ENCODE measurements around the gene TRIO. TPM values are rescaled to one million over a fixed set of nuclear protein-coding genes. Genes with fewer than 3 reads are reported as not detected.

Gene TRIO
- total RNA-seq, 6 donors from 2014 or later: 138 to 408 (median 156) TPM

GRCh38 chr5:14184725-14185124, 41.6 kb downstream of the TRIO start:
- peaks cover 30 to 63% (median 47%) of the 10 kb centered on the region in 4 donors for H3K4me1 ChIP-seq
- TF ChIP-seq CTCF (IDR thresholded peaks at IDR 0.05): no peak
- TF ChIP-seq POLR2AphosphoS5 (IDR thresholded peaks at IDR 0.05): no peak
- no peak for TF ChIP-seq EP300 (IDR thresholded peaks at IDR 0.05)
- TF ChIP-seq POLR2A (IDR thresholded peaks at IDR 0.05): no peak
- 89 to 93% methylated on average over 11 of the region's 11 CpGs for WGBS, 2 donors
- H3K4me3 ChIP-seq: no peak overlapping the region
- ATAC-seq (ENCODE audit: low FRiP score in 2 of 2): no peak
- H3K9me3 ChIP-seq: no peaks in the 10 kb centered on the region
- H3K27ac ChIP-seq: peak overlapping the region; percentile 74 to 90 (median 82)
- DNase-seq: no peak
- no peaks in the 10 kb centered on the region for H3K27me3 ChIP-seq
- no peaks in the 10 kb centered on the region for H3K36me3 ChIP-seq

- DNase-seq (peak; percentile 41 to 50), ATAC-seq (ENCODE audit: low FRiP score in 2 of 2) (peak; percentile 66 to 82)
- TF ChIP-seq EP300 (IDR thresholded peaks at IDR 0.05) (no peak), POLR2AphosphoS5 (IDR thresholded peaks at IDR 0.05) (no peak), POLR2A (IDR thresholded peaks at IDR 0.05) (no peak), CTCF (IDR thresholded peaks at IDR 0.05) (no peak)
- H3K4me1 ChIP-seq: peaks cover 37 to 70% (median 53%) of the 10 kb centered on the region in 4 donors
- no peaks in the 10 kb centered on the region for H3K9me3 ChIP-seq
- 59 to 76% methylated on average over 7 of the region's 7 CpGs for WGBS, 2 donors
- no peak overlapping the region for H3K4me3 ChIP-seq
- no peaks in the 10 kb centered on the region for H3K36me3 ChIP-seq
- no peaks in the 10 kb centered on the region for H3K27me3 ChIP-seq
- H3K27ac ChIP-seq: peak overlapping the region; percentile 74 to 90 (median 82)
Measured at GRCh38 chr5:14185326-14186058, 42.4 kb downstream of the TRIO start.

GRCh38 chr5:14186059-14186830, 43.1 kb downstream of the TRIO start:
- TF ChIP-seq CTCF (IDR thresholded peaks at IDR 0.05) (no peak), POLR2AphosphoS5 (IDR thresholded peaks at IDR 0.05) (no peak), EP300 (IDR thresholded peaks at IDR 0.05) (no peak), POLR2A (IDR thresholded peaks at IDR 0.05) (no peak)
- H3K4me3 ChIP-seq: no peak overlapping the region
- no peaks in the 10 kb centered on the region for H3K36me3 ChIP-seq
- ATAC-seq (ENCODE audit: low FRiP score in 2 of 2): peak; percentile 34 to 83
- H3K9me3 ChIP-seq: no peaks in the 10 kb centered on the region
- H3K27me3 ChIP-seq: no peaks in the 10 kb centered on the region
- H3K27ac ChIP-seq: peak overlapping the region; percentile 74 to 90 (median 82)
- no peak for DNase-seq
- peaks cover 42 to 78% (median 56%) of the 10 kb centered on the region in 4 donors for H3K4me1 ChIP-seq
- WGBS, 2 donors: 72 to 76% methylated on average over 6 to 7 of the region's 7 CpGs

- DNase-seq (no peak), ATAC-seq (ENCODE audit: low FRiP score in 2 of 2) (no peak)
- Histone ChIP-seq H3K9me3 (no peaks in the 10 kb centered on the region), H3K27ac (peak overlapping the region in 2 of 4 donors; percentile 83 to 90), H3K4me3 (no peak overlapping the region), H3K27me3 (no peaks in the 10 kb centered on the region), H3K36me3 (no peaks in the 10 kb centered on the region), H3K4me1 (peaks cover 42 to 79% (median 56%) of the 10 kb centered on the region in 4 donors)
- 58 to 66% methylated on average over 3 of the region's 3 CpGs for WGBS, 2 donors
- TF ChIP-seq EP300 (IDR thresholded peaks at IDR 0.05): no peak
- TF ChIP-seq CTCF (IDR thresholded peaks at IDR 0.05): no peak
- TF ChIP-seq POLR2A (IDR thresholded peaks at IDR 0.05): no peak
- no peak for TF ChIP-seq POLR2AphosphoS5 (IDR thresholded peaks at IDR 0.05)
Measured at GRCh38 chr5:14187157-14187556, 44.0 kb downstream of the TRIO start.

All from upper lobe of left lung (tissue), 6 donors.